SK-N-SH (cell line): Measurements from ENCODE around the gene IFITM5. TPM values are rescaled to one million over a fixed set of nuclear protein-coding genes. Genes with fewer than 3 reads are reported as not detected.

Source experiments
- CTCF ChIA-PET: fragments of 300-600, 350-600 bp; formaldehyde crosslinking; extraction: SDS; loops from one replicate; lab custom pipeline; 2021; lab: Yijun Ruan, JAX
- POLR2A ChIA-PET: fragments of 350-600 bp; sonication (Branson Sonifier 250); formaldehyde crosslinking; extraction: SDS; loops from one replicate; lab custom pipeline; 2020; ENCODE audit warnings: antibody characterized with exemption, inconsistent platforms; lab: Yijun Ruan, JAX
- DNase-seq: peaks from one replicate; pipeline ENCODE4 v3.0.0; 2012
- H2AFZ ChIP-seq: fragments of 200-600 bp; sonication (generic); 2 replicates; pipeline ENCODE4 v1.8.1; 2016; ENCODE audit warnings: antibody characterized with exemption, mild to moderate bottlenecking, low read depth
- H3F3A ChIP-seq: fragments of 200-600 bp; sonication (generic); replicated peaks from 2 replicates; pipeline ENCODE3; 2016; ENCODE audit warnings: antibody characterized with exemption, mild to moderate bottlenecking; ENCODE audit not compliant: insufficient read depth
- H3K27ac ChIP-seq, 2 experiments: fragments of 200-500 bp in 1 of 2; fragments of 200-600 bp in 1 of 2; sonication (Bioruptor generic) in 1 of 2; sonication (generic), shearing (Covaris generic) in 1 of 2; 2 replicates each; pipeline versions ENCODE4 v1.5.1 to v1.6.1; 2014 to 2016; ENCODE audit warnings: low read depth in 2 of 2, inconsistent platforms in 1 of 2, low read length in 1 of 2, mild to moderate bottlenecking in 1 of 2, mixed read lengths in 1 of 2
- H3K27me3 ChIP-seq: fragments of 200-600 bp; sonication (generic), shearing (Covaris generic); 2 replicates; pipeline ENCODE4 v1.6.1; 2016; ENCODE audit warnings: mixed run types; ENCODE audit not compliant: insufficient read depth
- H3K36me3 ChIP-seq, 2 experiments: fragments of 200-500 bp in 1 of 2; fragments of 200-600 bp in 1 of 2; sonication (Bioruptor generic) in 1 of 2; sonication (generic) in 1 of 2; replicated peaks in 1 of 2; 2 replicates each; pipeline versions ENCODE3 to v1.5.1; 2014 to 2016; ENCODE audit warnings: low read length in 1 of 2, mild to moderate bottlenecking in 1 of 2; ENCODE audit not compliant: insufficient read depth in 2 of 2, control insufficient read depth in 1 of 2
- H3K4me1 ChIP-seq, 2 experiments: fragments of 200-500 bp in 1 of 2; fragments of 200-600 bp in 1 of 2; sonication (Bioruptor generic) in 1 of 2; sonication (generic), shearing (Covaris generic) in 1 of 2; 2 replicates each; pipeline versions ENCODE4 v1.5.1 to v1.6.1; 2014 to 2016; ENCODE audit warnings: low read depth in 1 of 2, low read length in 1 of 2, mixed run types in 1 of 2; ENCODE audit not compliant: insufficient read depth in 2 of 2, control insufficient read depth in 1 of 2
- H3K4me2 ChIP-seq: fragments of 200-600 bp; sonication (generic), shearing (Covaris generic); 2 replicates; pipeline ENCODE4 v1.6.1; 2017; ENCODE audit warnings: mixed run types
- H3K4me3 ChIP-seq, 2 experiments: fragments of 200-500 bp in 1 of 2; fragments of 200-600 bp in 1 of 2; sonication (Bioruptor generic) in 1 of 2; sonication (generic), shearing (Covaris generic) in 1 of 2; 2 replicates each; pipeline versions ENCODE4 v1.5.1 to v1.8.1; 2014 to 2016; ENCODE audit warnings: low read depth in 2 of 2, inconsistent platforms in 1 of 2, low read length in 1 of 2, mild to moderate bottlenecking in 1 of 2, mixed read lengths in 1 of 2, moderate library complexity in 1 of 2
- H3K79me2 ChIP-seq: fragments of 200-600 bp; sonication (generic); 2 replicates; pipeline ENCODE4 v1.8.1; 2017; ENCODE audit warnings: mild to moderate bottlenecking; ENCODE audit not compliant: insufficient read depth
- H3K9ac ChIP-seq: fragments of 200-600 bp; sonication (generic); 2 replicates; pipeline ENCODE4 v1.6.1; 2017; ENCODE audit warnings: mixed run types
- H3K9me2 ChIP-seq: fragments of 200-600 bp; sonication (generic); 2 replicates; pipeline ENCODE4 v1.6.1; 2017; ENCODE audit warnings: mixed run types
- H3K9me3 ChIP-seq: fragments of 200-600 bp; sonication (generic); 2 replicates; pipeline ENCODE4 v1.6.1; 2017; ENCODE audit warnings: mixed run types, mild to moderate bottlenecking, moderate library complexity
- H4K20me1 ChIP-seq: fragments of 200-600 bp; sonication (generic); 2 replicates; pipeline ENCODE4 v1.6.1; 2017; ENCODE audit warnings: mild to moderate bottlenecking, mixed run types; ENCODE audit not compliant: insufficient read depth
- CHD2 ChIP-seq: fragments of 150-350 bp; IDR thresholded peaks from 2 replicates; pipeline ENCODE4 v1.6.1; 2018; ENCODE audit warnings: low read length; ENCODE audit not compliant: partially characterized antibody
- CTCF ChIP-seq: fragments of 200-600 bp; sonication (generic); IDR thresholded peaks from 2 replicates; pipeline ENCODE4 v1.6.1; 2017; ENCODE audit warnings: antibody characterized with exemption, mild to moderate bottlenecking, moderate library complexity
- FOXJ3 ChIP-seq: sonication (generic); formaldehyde crosslinking; IDR thresholded peaks from 2 replicates; pipeline ENCODE4 v1.5.1; 2020; ENCODE audit warnings: mild to moderate bottlenecking, missing genetic modification reagents
- FOXM1 ChIP-seq: IDR thresholded peaks from 2 replicates; pipeline ENCODE4 v1.4.0; 2012; ENCODE audit warnings: low read depth, mild to moderate bottlenecking
- GATA2 ChIP-seq: sonication (generic); formaldehyde crosslinking; IDR thresholded peaks from 2 replicates; pipeline ENCODE4 v1.5.0; 2020; ENCODE audit warnings: mild to moderate bottlenecking, missing genetic modification reagents
- JUND ChIP-seq: IDR thresholded peaks from 2 replicates; pipeline ENCODE4 v1.4.0; 2012
- MEF2A ChIP-seq: IDR thresholded peaks from 2 replicates; pipeline ENCODE4 v1.4.0; 2012; ENCODE audit warnings: low read depth, borderline replicate concordance
- MXI1 ChIP-seq: IDR thresholded peaks from 2 replicates; pipeline ENCODE4 v1.6.1; 2012; ENCODE audit warnings: mild to moderate bottlenecking, low read depth, low read length, improper control_type of control experiment
- NFIC ChIP-seq: IDR thresholded peaks from 2 replicates; pipeline ENCODE4 v1.4.0; 2012; ENCODE audit warnings: borderline replicate concordance
- NRF1 ChIP-seq: IDR thresholded peaks from 2 replicates; pipeline ENCODE4 v1.6.1; 2012; ENCODE audit warnings: low read depth, mild to moderate bottlenecking, low read length
- RAD21 ChIP-seq: IDR thresholded peaks from 2 replicates; pipeline ENCODE4 v1.6.1; 2012; ENCODE audit warnings: mild to moderate bottlenecking, low read length
- REST ChIP-seq: IDR thresholded peaks from 2 replicates; pipeline ENCODE4 v1.6.1; 2012; ENCODE audit warnings: mild to moderate bottlenecking, low read depth, low read length, moderate library complexity
- RFX5 ChIP-seq: IDR thresholded peaks from 2 replicates; pipeline ENCODE4 v1.6.1; 2012; ENCODE audit warnings: mild to moderate bottlenecking, improper control_type of control experiment, low read length
- SIN3A ChIP-seq: IDR thresholded peaks from 2 replicates; pipeline ENCODE4 v1.6.1; 2012; ENCODE audit warnings: low read depth, mild to moderate bottlenecking, low read length, moderate library complexity, borderline replicate concordance
- SMC3 ChIP-seq: IDR thresholded peaks from 2 replicates; pipeline ENCODE4 v1.6.1; 2012; ENCODE audit warnings: low read depth, low read length, improper control_type of control experiment
- TAF1 ChIP-seq: IDR thresholded peaks from 2 replicates; pipeline ENCODE4 v1.6.1; 2012; ENCODE audit warnings: low read depth, mild to moderate bottlenecking, low read length, moderate library complexity, borderline replicate concordance
- TEAD4 ChIP-seq: IDR thresholded peaks from 2 replicates; pipeline ENCODE4 v1.4.0; 2012; ENCODE audit warnings: mild to moderate bottlenecking, borderline replicate concordance; ENCODE audit not compliant: insufficient read depth
- ZBTB33 ChIP-seq: IDR thresholded peaks from 2 replicates; pipeline ENCODE4 v1.4.0; 2012; ENCODE audit warnings: low read depth, borderline replicate concordance
- WGBS: methylation state at CpG from one replicate; pipeline ENCODE4 v1.1.6; 2017; ENCODE audit warnings: low lambda C conversion rate; 5-methylcytosine and 5-hydroxymethylcytosine counted together
- polyA plus RNA-seq, 3 experiments: library from polyadenylated mRNA; depleted of rRNA; stranded (reverse); fragments of >200 nt; gene quantifications; 2 replicates each; pipeline ENCODE4 v1.2.3, GENCODE V29; 2012
- TF ChIP-seq, protein P1 (sequence below): IDR thresholded peaks from 2 replicates; pipeline ENCODE4 v1.4.0; 2012; ENCODE audit warnings: low read depth, borderline replicate concordance
- TF ChIP-seq, protein P2 (sequence below): IDR thresholded peaks from 2 replicates; pipeline ENCODE4; 2012

Gene IFITM5
- polyA plus RNA-seq, 1 of the 3 experiments (the other 2 are of a cell fraction): not detected

- TF ChIP-seq REST (no peak), SMC3 (no peak), FOXM1 (no peak), TEAD4 (no peak), SIN3A (no peak), FOXJ3 (CRISPR knock-in tag) (no peak)
- TF ChIP-seq, protein P1, sequence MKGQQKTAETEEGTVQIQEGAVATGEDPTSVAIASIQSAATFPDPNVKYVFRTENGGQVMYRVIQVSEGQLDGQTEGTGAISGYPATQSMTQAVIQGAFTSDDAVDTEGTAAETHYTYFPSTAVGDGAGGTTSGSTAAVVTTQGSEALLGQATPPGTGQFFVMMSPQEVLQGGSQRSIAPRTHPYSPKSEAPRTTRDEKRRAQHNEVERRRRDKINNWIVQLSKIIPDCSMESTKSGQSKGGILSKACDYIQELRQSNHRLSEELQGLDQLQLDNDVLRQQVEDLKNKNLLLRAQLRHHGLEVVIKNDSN: no peak
Observed at GRCh38 chr11:336659-337198, 37.4 kb upstream of the IFITM5 start (continued).

GRCh38 chr11:335779-336658 lies 36.7 kb upstream of the IFITM5 start:
- Histone ChIP-seq H3K27ac (no peak overlapping the region), H3K4me2 (no peak overlapping the region), H3K4me3 (no peak overlapping the region), H3K36me3 (no peaks in the 10 kb centered on the region), H3K9me3 (no peaks in the 10 kb centered on the region), H3F3A (no peaks in the 10 kb centered on the region), H4K20me1 (no peaks in the 10 kb centered on the region), H2AFZ (no peak overlapping the region), H3K79me2 (no peaks in the 10 kb centered on the region), H3K9ac (no peak overlapping the region), H3K27me3 (no peaks in the 10 kb centered on the region; the same call in 1 of the 2 replicates), H3K9me2 (no peaks in the 10 kb centered on the region; the same call in 1 of the 2 replicates), H3K4me1 (no peaks in the 10 kb centered on the region)
- ChIA-PET POLR2A (no interaction called here), CTCF (no interaction called here)
- DNase-seq: no peak
- WGBS: 75% methylated on average over 15 of the region's 15 CpGs
- TF ChIP-seq RFX5 (no peak), GATA2 (CRISPR knock-in tag) (no peak), TAF1 (no peak), MXI1 (no peak), CHD2 (no peak), MEF2A (no peak), NFIC (no peak), JUND (no peak), NRF1 (no peak), RAD21 (no peak), SIN3A (no peak), ZBTB33 (no peak), CTCF (no peak)
- TF ChIP-seq, protein P1: no peak
- TF ChIP-seq, protein P2, sequence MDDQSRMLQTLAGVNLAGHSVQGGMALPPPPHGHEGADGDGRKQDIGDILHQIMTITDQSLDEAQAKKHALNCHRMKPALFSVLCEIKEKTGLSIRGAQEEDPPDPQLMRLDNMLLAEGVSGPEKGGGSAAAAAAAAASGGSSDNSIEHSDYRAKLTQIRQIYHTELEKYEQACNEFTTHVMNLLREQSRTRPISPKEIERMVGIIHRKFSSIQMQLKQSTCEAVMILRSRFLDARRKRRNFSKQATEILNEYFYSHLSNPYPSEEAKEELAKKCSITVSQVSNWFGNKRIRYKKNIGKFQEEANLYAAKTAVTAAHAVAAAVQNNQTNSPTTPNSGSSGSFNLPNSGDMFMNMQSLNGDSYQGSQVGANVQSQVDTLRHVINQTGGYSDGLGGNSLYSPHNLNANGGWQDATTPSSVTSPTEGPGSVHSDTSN: no peak
